ENCODE results near the gene PFDN5. TPM values are rescaled to one million over a fixed set of nuclear protein-coding genes. Genes with fewer than 3 reads are reported as not detected.

The PFDN5 gene
- total and polyA plus RNA-seq, 2 experiments from 2014 or later = 380 to 625 TPM

GRCh38 chr12:53347905-53348304, 52.6 kb downstream of the PFDN5 start:
- no peak for DNase-seq
- Histone ChIP-seq H3K27me3 (replicated peaks; ENCODE audit: insufficient read depth) (no peaks in the 10 kb centered on the region), H3F3A (ENCODE audit: insufficient read depth) (peaks cover 19% of the 10 kb centered on the region; the same call in 1 of the 2 replicates), H3K27ac (no peak overlapping the region), H3K9me3 (ENCODE audit: low read depth) (no peaks in the 10 kb centered on the region), H2AFZ (no peak overlapping the region), H3K9ac (no peak overlapping the region), H3K4me1 (ENCODE audit: insufficient read depth) (peaks cover 17% of the 10 kb centered on the region), H3K9me2 (ENCODE audit: insufficient read depth) (no peaks in the 10 kb centered on the region), H3K36me3 (ENCODE audit: low read depth) (no peaks in the 10 kb centered on the region), H4K20me1 (ENCODE audit: insufficient read depth) (no peaks in the 10 kb centered on the region), H3K79me2 (ENCODE audit: insufficient read depth) (no peaks in the 10 kb centered on the region), H3K4me3 (no peak overlapping the region), H3K4me2 (ENCODE audit: unreplicated experiment) (no peak overlapping the region)
- TF ChIP-seq EZH2phosphoT487 (IDR thresholded peaks at IDR 0.05; ENCODE audit: insufficient read depth, low read depth) (no peak), EZH2 (IDR thresholded peaks at IDR 0.05; ENCODE audit: insufficient read depth, poor library complexity, severe bottlenecking) (no peak)
- 74 to 76% methylated on average over 4 of the region's 4 CpGs for WGBS, 2 experiments (ENCODE audit: low coverage in 1 of 2, low lambda C conversion rate in 2 of 2, missing lambda C conversion rate in 2 of 2)
- in situ Hi-C loops (cut with MboI) = no loop called here

Other genes with a start within 250 kb of the PFDN5 start
- gene TNS2, start 245.5 kb upstream of the PFDN5 start, total RNA-seq (2014; rRNA removed; shearing (Covaris generic)) = 41.6 and 48.6 TPM in 2 replicates
- gene TNS2, start 245.5 kb upstream of the PFDN5 start, polyA plus RNA-seq (2016; fragmentation: Nextera tagmentation; extraction: Ambion mirVana) = 24.1 and 26.1 TPM in 2 replicates
- gene SPRYD3, start 216.2 kb upstream of the PFDN5 start, total RNA-seq (2014; rRNA removed; shearing (Covaris generic)) = 42.5 and 48.7 TPM in 2 replicates
- 54.7 and 55.5 TPM in 2 replicates for gene SPRYD3, start 216.2 kb upstream of the PFDN5 start, polyA plus RNA-seq (2016; fragmentation: Nextera tagmentation; extraction: Ambion mirVana)
- 1,132 and 1,614 TPM in 2 replicates for gene IGFBP6, start 197.9 kb upstream of the PFDN5 start, total RNA-seq (2014; rRNA removed; shearing (Covaris generic))
- gene IGFBP6, start 197.9 kb upstream of the PFDN5 start, polyA plus RNA-seq (2016; fragmentation: Nextera tagmentation; extraction: Ambion mirVana) = 1,827 and 1,899 TPM in 2 replicates
- gene SOAT2, start 192.1 kb upstream of the PFDN5 start, total RNA-seq (2014; rRNA removed; shearing (Covaris generic)) = not detected in 2 replicates
- gene SOAT2, start 192.1 kb upstream of the PFDN5 start, polyA plus RNA-seq (2016; fragmentation: Nextera tagmentation; extraction: Ambion mirVana) = 0.33 and 0.43 TPM in 2 replicates
- gene ZNF740, start 114.8 kb upstream of the PFDN5 start, total RNA-seq (2014; rRNA removed; shearing (Covaris generic)) = 5.1 and 6.5 TPM in 2 replicates
- 2.8 and 3.9 TPM in 2 replicates for gene ZNF740, start 114.8 kb upstream of the PFDN5 start, polyA plus RNA-seq (2016; fragmentation: Nextera tagmentation; extraction: Ambion mirVana)
- 13.4 and 14.2 TPM in 2 replicates for gene CSAD, start 114.6 kb upstream of the PFDN5 start, total RNA-seq (2014; rRNA removed; shearing (Covaris generic))
- gene CSAD, start 114.6 kb upstream of the PFDN5 start, polyA plus RNA-seq (2016; fragmentation: Nextera tagmentation; extraction: Ambion mirVana) = 6.1 and 8.6 TPM in 2 replicates
- 1.4 and 2.4 TPM in 2 replicates for gene ITGB7, start 88.3 kb upstream of the PFDN5 start, total RNA-seq (2014; rRNA removed; shearing (Covaris generic))
- 0.84 and 1.2 TPM in 2 replicates for gene ITGB7, start 88.3 kb upstream of the PFDN5 start, polyA plus RNA-seq (2016; fragmentation: Nextera tagmentation; extraction: Ambion mirVana)
- gene RARG, start 63.3 kb upstream of the PFDN5 start, total RNA-seq (2014; rRNA removed; shearing (Covaris generic)) = 75.3 and 76.6 TPM in 2 replicates
- gene RARG, start 63.3 kb upstream of the PFDN5 start, polyA plus RNA-seq (2016; fragmentation: Nextera tagmentation; extraction: Ambion mirVana) = 116 and 118 TPM in 2 replicates
- gene ESPL1, start 27.2 kb upstream of the PFDN5 start, total RNA-seq (2014; rRNA removed; shearing (Covaris generic)) = 5.6 and 8.5 TPM in 2 replicates
- 2.0 and 3.3 TPM in 2 replicates for gene ESPL1, start 27.2 kb upstream of the PFDN5 start, polyA plus RNA-seq (2016; fragmentation: Nextera tagmentation; extraction: Ambion mirVana)
- gene MYG1, start 4.2 kb downstream of the PFDN5 start, total RNA-seq (2014; rRNA removed; shearing (Covaris generic)) = 39.6 and 48.9 TPM in 2 replicates
- gene MYG1, start 4.2 kb downstream of the PFDN5 start, polyA plus RNA-seq (2016; fragmentation: Nextera tagmentation; extraction: Ambion mirVana) = 47.8 and 52.4 TPM in 2 replicates
- 63.4 and 72.0 TPM in 2 replicates for gene AAAS, start 26.1 kb downstream of the PFDN5 start, total RNA-seq (2014; rRNA removed; shearing (Covaris generic))
- gene AAAS, start 26.1 kb downstream of the PFDN5 start, polyA plus RNA-seq (2016; fragmentation: Nextera tagmentation; extraction: Ambion mirVana) = 46.6 and 49.7 TPM in 2 replicates
- not detected in 2 replicates for gene SP7, start 40.8 kb downstream of the PFDN5 start, total RNA-seq (2014; rRNA removed; shearing (Covaris generic))
- gene SP7, start 40.8 kb downstream of the PFDN5 start, polyA plus RNA-seq (2016; fragmentation: Nextera tagmentation; extraction: Ambion mirVana) = not detected in 2 replicates
- 30.3 and 37.8 TPM in 2 replicates for gene SP1, start 84.6 kb downstream of the PFDN5 start, total RNA-seq (2014; rRNA removed; shearing (Covaris generic))
- gene SP1, start 84.6 kb downstream of the PFDN5 start, polyA plus RNA-seq (2016; fragmentation: Nextera tagmentation; extraction: Ambion mirVana) = 3.6 and 3.8 TPM in 2 replicates
- not detected in 2 replicates for gene AMHR2, start 128.3 kb downstream of the PFDN5 start, total RNA-seq (2014; rRNA removed; shearing (Covaris generic))
- gene AMHR2, start 128.3 kb downstream of the PFDN5 start, polyA plus RNA-seq (2016; fragmentation: Nextera tagmentation; extraction: Ambion mirVana) = not detected in 2 replicates
- 35.3 and 42.4 TPM in 2 replicates for gene PRR13, start 146.2 kb downstream of the PFDN5 start, total RNA-seq (2014; rRNA removed; shearing (Covaris generic))
- 217 and 221 TPM in 2 replicates for gene PRR13, start 146.2 kb downstream of the PFDN5 start, polyA plus RNA-seq (2016; fragmentation: Nextera tagmentation; extraction: Ambion mirVana)
- gene PCBP2, start 156.6 kb downstream of the PFDN5 start, total RNA-seq (2014; rRNA removed; shearing (Covaris generic)) = 143 TPM in 2 replicates
- gene PCBP2, start 156.6 kb downstream of the PFDN5 start, polyA plus RNA-seq (2016; fragmentation: Nextera tagmentation; extraction: Ambion mirVana) = 94.3 and 100 TPM in 2 replicates
- 36.5 and 37.4 TPM in 2 replicates for gene MAP3K12, start 203.9 kb downstream of the PFDN5 start, total RNA-seq (2014; rRNA removed; shearing (Covaris generic))
- 8.7 and 10.4 TPM in 2 replicates for gene MAP3K12, start 203.9 kb downstream of the PFDN5 start, polyA plus RNA-seq (2016; fragmentation: Nextera tagmentation; extraction: Ambion mirVana)
- 40.1 and 54.1 TPM in 2 replicates for gene TARBP2, start 205.7 kb downstream of the PFDN5 start, total RNA-seq (2014; rRNA removed; shearing (Covaris generic))
- 32.1 and 36.0 TPM in 2 replicates for gene TARBP2, start 205.7 kb downstream of the PFDN5 start, polyA plus RNA-seq (2016; fragmentation: Nextera tagmentation; extraction: Ambion mirVana)
- gene NPFF, start 211.9 kb downstream of the PFDN5 start, total RNA-seq (2014; rRNA removed; shearing (Covaris generic)) = not detected in 2 replicates
- not detected in 2 replicates for gene NPFF, start 211.9 kb downstream of the PFDN5 start, polyA plus RNA-seq (2016; fragmentation: Nextera tagmentation; extraction: Ambion mirVana)

All from GM23248 (cell line).